CD8-positive, alpha-beta memory T cell (primary cell): ENCODE measurements around the gene FMN1. TPM values are rescaled to one million over a fixed set of nuclear protein-coding genes. Genes with fewer than 3 reads are reported as not detected.
A peak's percentile ranks its signal among the peaks of the same experiment; 100 is the strongest.

Experiments
- CTCF ChIA-PET: fragments of 350-600 bp; sonication (Branson Sonifier 250); formaldehyde crosslinking; loops from one replicate; lab custom pipeline; 2021; ENCODE audit warnings: antibody characterized with exemption; lab: Charles Lee
- POLR2A ChIA-PET: fragments of 350-600 bp; sonication (Branson Sonifier 250); formaldehyde crosslinking; loops from one replicate; lab custom pipeline; 2021; ENCODE audit warnings: antibody characterized with exemption; lab: Charles Lee
- DNase-seq, 5 donors: peaks; one replicate each; pipeline versions ENCODE4 v3.0.0 to v3.0.0-alpha.2; 2020 to 2022; ENCODE audit warnings: mixed read lengths in 1 of 5
- H3K27ac ChIP-seq: one replicate; pipeline ENCODE4 v1.7.0; 2013; ENCODE audit warnings: low read depth, mild to moderate bottlenecking, low read length, moderate library complexity
- H3K27me3 ChIP-seq: 2 replicates; pipeline ENCODE4 v1.7.0; 2013; ENCODE audit warnings: low read length, mild to moderate bottlenecking; ENCODE audit not compliant: insufficient read depth, poor library complexity, severe bottlenecking
- H3K36me3 ChIP-seq: 2 replicates; pipeline ENCODE4 v1.7.0; 2013; ENCODE audit warnings: mild to moderate bottlenecking, low read length, moderate library complexity; ENCODE audit not compliant: insufficient read depth
- H3K4me1 ChIP-seq: 2 replicates; pipeline ENCODE4 v1.7.0; 2013; ENCODE audit warnings: mild to moderate bottlenecking, low read length, moderate library complexity; ENCODE audit not compliant: insufficient read depth
- H3K4me3 ChIP-seq: 2 replicates; pipeline ENCODE4 v1.7.0; 2013; ENCODE audit warnings: mild to moderate bottlenecking, low read length
- H3K9me3 ChIP-seq: 2 replicates; pipeline ENCODE4 v1.7.0; 2013; ENCODE audit warnings: mild to moderate bottlenecking, low read length
- H3K27ac Mint-ChIP-seq, 8 donors: one replicate each; pipeline ENCODE4 v1.8.0; 2020 to 2021; ENCODE audit warnings: mixed read lengths in 8 of 8, mild to moderate bottlenecking in 6 of 8, inconsistent platforms in 3 of 8, moderate library complexity in 3 of 8
- H3K27me3 Mint-ChIP-seq, 2 donors: one replicate each; pipeline ENCODE4 v1.8.0; 2020 to 2021; ENCODE audit warnings: mixed read lengths in 2 of 2, mild to moderate bottlenecking in 1 of 2, moderate library complexity in 1 of 2
- H3K36me3 Mint-ChIP-seq, 3 donors: one replicate each; pipeline ENCODE4 v1.8.0; 2020 to 2021; ENCODE audit warnings: mixed read lengths in 3 of 3, inconsistent platforms in 1 of 3, mild to moderate bottlenecking in 1 of 3
- H3K4me1 Mint-ChIP-seq, 3 donors: one replicate each; pipeline ENCODE4 v1.8.0; 2020 to 2021; ENCODE audit warnings: mixed read lengths in 3 of 3, inconsistent platforms in 1 of 3, mild to moderate bottlenecking in 1 of 3
- H3K4me3 Mint-ChIP-seq, 7 donors: one replicate each; pipeline ENCODE4 v1.8.0; 2020 to 2021; ENCODE audit warnings: mixed read lengths in 7 of 7, mild to moderate bottlenecking in 6 of 7, moderate library complexity in 4 of 7, inconsistent platforms in 2 of 7
- H3K9me3 Mint-ChIP-seq, 5 donors: one replicate each; pipeline ENCODE4 v1.8.0; 2020 to 2022; ENCODE audit warnings: mixed read lengths in 5 of 5, mild to moderate bottlenecking in 3 of 5, moderate library complexity in 2 of 5, inconsistent platforms in 1 of 5
- polyA plus RNA-seq: library from polyadenylated mRNA; unstranded; fragments of 300-500 nt; fragmentation: Illumina TruSeq; gene quantifications from one replicate; pipeline ENCODE4 v1.2.3, GENCODE V29; 2021
- total RNA-seq, 2 experiments: library from RNA; stranded (reverse); gene quantifications; one replicate each; pipeline ENCODE4 v1.2.3, GENCODE V29; 2021

The FMN1 gene
- total and polyA plus RNA-seq, 3 experiments from 2014 or later, result 0.09 to 0.24 (median 0.11) TPM

- H3K27ac ChIP-seq, result no peak overlapping the region
- H3K36me3 ChIP-seq, result no peaks in the 10 kb centered on the region
- no peaks in the 10 kb centered on the region for H3K9me3 ChIP-seq
- Mint-ChIP-seq H3K4me1 (peaks cover 0 to 49% (median 5%) of the 10 kb centered on the region in 3 donors), H3K27ac (peak overlapping the region in 4 of 8 donors; percentile 43 to 84 (median 48)), H3K27me3 (peaks cover under 1 to 2% of the 10 kb centered on the region in 2 donors), H3K9me3 (no peaks in the 10 kb centered on the region), H3K36me3 (no peaks in the 10 kb centered on the region), H3K4me3 (peak overlapping the region in 4 of 7 donors; percentile 10 to 77 (median 60))
- ChIA-PET CTCF (no interaction called here), POLR2A (no interaction called here)
- peaks cover 12% of the 10 kb centered on the region for H3K4me1 ChIP-seq
- no peaks in the 10 kb centered on the region for H3K27me3 ChIP-seq
- no peak overlapping the region for H3K4me3 ChIP-seq
- DNase-seq, result no peak
Observed at GRCh38 chr15:33089878-33090757, 104.4 kb downstream of the FMN1 start.

DNA sequence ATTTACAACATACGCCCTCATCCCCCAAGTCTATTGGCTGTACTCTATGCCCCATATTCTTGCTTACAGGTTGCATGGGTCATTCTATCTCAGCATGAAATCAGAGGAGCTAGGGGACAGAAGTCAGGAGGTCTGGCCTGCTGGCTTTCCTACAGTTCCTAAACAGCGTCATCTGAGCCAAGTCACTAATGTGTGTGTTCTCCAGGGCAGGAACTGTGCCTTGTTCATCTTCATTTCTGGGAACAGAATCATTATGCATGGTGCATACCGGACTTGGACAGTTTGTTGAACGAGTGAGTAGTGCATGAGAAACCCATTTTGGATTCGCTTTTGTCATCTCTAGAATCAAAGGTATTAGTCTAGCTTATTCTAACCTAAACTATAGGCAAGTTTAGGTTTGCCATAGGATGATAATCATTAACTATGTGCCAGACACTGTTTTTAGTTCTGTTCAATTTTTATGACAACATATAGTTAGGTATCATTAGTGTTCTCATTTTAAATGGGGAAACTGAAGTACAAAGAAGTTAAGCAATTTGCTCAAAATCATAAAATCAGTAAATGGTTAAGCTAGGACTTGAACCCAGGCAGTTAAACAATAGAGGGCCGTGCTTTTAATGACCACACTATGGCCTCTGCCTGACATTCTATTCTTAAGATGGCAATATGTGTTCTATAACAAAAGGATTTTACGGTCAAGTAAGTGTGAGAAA, 105.2 kb downstream of the FMN1 start:
- H3K4me3 ChIP-seq, result no peak overlapping the region
- Mint-ChIP-seq H3K27me3 (peaks cover 2 to 8% of the 10 kb centered on the region in 2 donors), H3K36me3 (no peaks in the 10 kb centered on the region), H3K4me3 (peak overlapping the region in 1 of 7 donors; percentile 3), H3K27ac (peak overlapping the region in 2 of 8 donors; percentile 52 to 68), H3K4me1 (peaks cover 0 to 49% (median 5%) of the 10 kb centered on the region in 3 donors), H3K9me3 (no peaks in the 10 kb centered on the region)
- no peaks in the 10 kb centered on the region for H3K9me3 ChIP-seq
- H3K36me3 ChIP-seq, result no peaks in the 10 kb centered on the region
- H3K27me3 ChIP-seq, result no peaks in the 10 kb centered on the region
- peaks cover 12% of the 10 kb centered on the region for H3K4me1 ChIP-seq
- no peak for DNase-seq
- CTCF ChIA-PET, result no interaction called here
- POLR2A ChIA-PET, result no interaction called here
- H3K27ac ChIP-seq, result no peak overlapping the region

- POLR2A ChIA-PET, result interaction anchor here (0.7 kb wide), 1 partner anchor 9 kb away, joined by 3 read pairs; no protein-coding TSS in a partner anchor
- peak in 2 of 5 donors; percentile 6 to 35 for DNase-seq
- Histone ChIP-seq H3K9me3 (no peaks in the 10 kb centered on the region), H3K4me3 (no peak overlapping the region), H3K27me3 (no peaks in the 10 kb centered on the region), H3K36me3 (no peaks in the 10 kb centered on the region), H3K27ac (no peak overlapping the region), H3K4me1 (peaks cover 5% of the 10 kb centered on the region)
- H3K36me3 Mint-ChIP-seq, result no peaks in the 10 kb centered on the region
- H3K4me3 Mint-ChIP-seq, result no peak overlapping the region
- H3K27me3 Mint-ChIP-seq, result peaks cover 0 to 9% of the 10 kb centered on the region in 2 donors
- H3K27ac Mint-ChIP-seq, result peak overlapping the region in 2 of 8 donors; percentile 57 to 64
- CTCF ChIA-PET, result no interaction called here
- H3K9me3 Mint-ChIP-seq, result no peaks in the 10 kb centered on the region
- H3K4me1 Mint-ChIP-seq, result peaks cover 0 to 30% (median 0%) of the 10 kb centered on the region in 3 donors
Observed at GRCh38 chr15:33086500-33087121, 107.9 kb downstream of the FMN1 start.

DNA sequence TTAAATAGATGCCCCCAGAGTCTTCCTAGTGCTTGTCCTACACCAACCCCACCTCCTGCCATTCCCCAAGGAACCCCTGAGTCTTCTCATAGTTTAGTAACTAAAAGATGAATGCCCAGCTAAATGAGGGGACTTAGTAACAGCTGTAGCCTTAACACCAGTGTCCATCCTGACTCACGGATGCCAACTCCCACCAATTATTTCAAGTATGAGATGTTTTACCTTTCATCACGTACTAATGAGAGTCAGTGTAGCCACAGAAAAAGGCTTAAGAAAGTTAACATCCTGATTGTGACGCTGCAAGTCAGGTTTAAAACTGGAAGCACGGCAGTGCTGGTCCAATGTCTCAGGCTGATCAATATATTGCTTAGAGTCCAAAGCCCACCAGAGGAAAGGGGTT, 109.9 kb downstream of the FMN1 start:
- DNase-seq, result no peak
- Histone ChIP-seq H3K27ac (no peak overlapping the region), H3K36me3 (no peaks in the 10 kb centered on the region), H3K9me3 (no peaks in the 10 kb centered on the region), H3K4me1 (peaks cover 5% of the 10 kb centered on the region), H3K27me3 (no peaks in the 10 kb centered on the region), H3K4me3 (no peak overlapping the region)
- Mint-ChIP-seq H3K27me3 (peaks cover 0 to 9% of the 10 kb centered on the region in 2 donors), H3K27ac (no peak overlapping the region), H3K4me3 (no peak overlapping the region), H3K36me3 (no peaks in the 10 kb centered on the region), H3K4me1 (peaks cover 0 to 34% (median 0%) of the 10 kb centered on the region in 3 donors), H3K9me3 (no peaks in the 10 kb centered on the region)
- CTCF ChIA-PET, result no interaction called here
- POLR2A ChIA-PET, result no interaction called here

- no peak overlapping the region for H3K4me3 ChIP-seq
- H3K27me3 Mint-ChIP-seq, result peaks cover 0 to 9% of the 10 kb centered on the region in 2 donors
- no peaks in the 10 kb centered on the region for H3K27me3 ChIP-seq
- H3K9me3 Mint-ChIP-seq, result no peaks in the 10 kb centered on the region
- no peaks in the 10 kb centered on the region for H3K9me3 ChIP-seq
- peaks cover 5% of the 10 kb centered on the region for H3K4me1 ChIP-seq
- no peaks in the 10 kb centered on the region for H3K36me3 ChIP-seq
- H3K27ac Mint-ChIP-seq, result no peak overlapping the region
- CTCF ChIA-PET, result no interaction called here
- no peak for DNase-seq
- no peaks in the 10 kb centered on the region for H3K36me3 Mint-ChIP-seq
- POLR2A ChIA-PET, result no interaction called here
- no peak overlapping the region for H3K4me3 Mint-ChIP-seq
- H3K4me1 Mint-ChIP-seq, result peaks cover 0 to 23% (median 0%) of the 10 kb centered on the region in 3 donors
- H3K27ac ChIP-seq, result no peak overlapping the region
Observed at GRCh38 chr15:33083232-33084081, 111.1 kb downstream of the FMN1 start.

- ChIA-PET POLR2A (no interaction called here), CTCF (no interaction called here)
- Mint-ChIP-seq H3K27me3 (peaks cover 0 to 8% of the 10 kb centered on the region in 2 donors), H3K9me3 (peaks cover 0 to 3% (median 0%) of the 10 kb centered on the region in 5 donors), H3K4me3 (no peak overlapping the region), H3K4me1 (peaks cover 0 to 4% (median 0%) of the 10 kb centered on the region in 3 donors), H3K27ac (no peak overlapping the region), H3K36me3 (no peaks in the 10 kb centered on the region)
- no peak overlapping the region for H3K4me3 ChIP-seq
- no peak overlapping the region for H3K27ac ChIP-seq
- H3K36me3 ChIP-seq, result no peaks in the 10 kb centered on the region
- DNase-seq, result no peak
- no peaks in the 10 kb centered on the region for H3K4me1 ChIP-seq
- no peaks in the 10 kb centered on the region for H3K27me3 ChIP-seq
- H3K9me3 ChIP-seq, result no peaks in the 10 kb centered on the region
Observed at GRCh38 chr15:33080006-33080405, 114.5 kb downstream of the FMN1 start.

GRCh38 chr15:33078607-33079006, 115.9 kb downstream of the FMN1 start:
- DNase-seq, result no peak
- H3K27ac Mint-ChIP-seq, result no peak overlapping the region
- H3K9me3 Mint-ChIP-seq, result peaks cover 0 to 3% (median 0%) of the 10 kb centered on the region in 5 donors
- H3K4me3 Mint-ChIP-seq, result no peak overlapping the region
- H3K9me3 ChIP-seq, result no peaks in the 10 kb centered on the region
- H3K27ac ChIP-seq, result no peak overlapping the region
- POLR2A ChIA-PET, result no interaction called here
- CTCF ChIA-PET, result no interaction called here
- H3K27me3 ChIP-seq, result no peaks in the 10 kb centered on the region
- H3K27me3 Mint-ChIP-seq, result no peaks in the 10 kb centered on the region
- H3K36me3 ChIP-seq, result no peaks in the 10 kb centered on the region
- no peak overlapping the region for H3K4me3 ChIP-seq
- no peaks in the 10 kb centered on the region for H3K4me1 ChIP-seq
- no peaks in the 10 kb centered on the region for H3K36me3 Mint-ChIP-seq
- peaks cover 0 to 9% (median 0%) of the 10 kb centered on the region in 3 donors for H3K4me1 Mint-ChIP-seq
